HG03575 (cell line): Measurements from ENCODE around the gene ZNF827.

Experiments
- ATAC-seq: cut with Tn5 transposase; IDR thresholded peaks from one replicate; pipeline ENCODE4 v1.9.1; 2021; ENCODE audit not compliant: unreplicated experiment, insufficient number of reproducible peaks, low FRiP score; ENCODE audit errors: extremely low read depth

The ZNF827 gene

GRCh38 chr4:145819101-145819852 is 119.3 kb downstream of the ZNF827 start:
- ATAC-seq: no peak

- ATAC-seq: no peak
Measured at GRCh38 chr4:145818011-145818410, 120.6 kb downstream of the ZNF827 start.

- no peak for ATAC-seq
Measured at GRCh38 chr4:145816091-145816490, 122.5 kb downstream of the ZNF827 start.

GRCh38 chr4:145815626-145816025 is 123.0 kb downstream of the ZNF827 start:
- no peak for ATAC-seq

- no peak for ATAC-seq
Measured at GRCh38 chr4:145815027-145815612, 123.5 kb downstream of the ZNF827 start.

GRCh38 chr4:145814246-145814645 is 124.4 kb downstream of the ZNF827 start:
- ATAC-seq: no peak

- no peak for ATAC-seq
Measured at GRCh38 chr4:145812919-145813318, 125.7 kb downstream of the ZNF827 start.

- ATAC-seq: no peak
Measured at GRCh38 chr4:145808848-145809512, 129.6 kb downstream of the ZNF827 start.

- peak; percentile 43 for ATAC-seq
Measured at GRCh38 chr4:145808021-145808650, 130.5 kb downstream of the ZNF827 start.

GRCh38 chr4:145805490-145805889 is 133.1 kb downstream of the ZNF827 start:
- ATAC-seq: no peak

- no peak for ATAC-seq
Measured at GRCh38 chr4:145804116-145804515, 134.5 kb downstream of the ZNF827 start.

GRCh38 chr4:145799223-145799622 is 139.4 kb downstream of the ZNF827 start:
- no peak for ATAC-seq

GRCh38 chr4:145797278-145797677 is 141.3 kb downstream of the ZNF827 start:
- no peak for ATAC-seq

- ATAC-seq: no peak
Measured at GRCh38 chr4:145796346-145796745, 142.3 kb downstream of the ZNF827 start.

- ATAC-seq: no peak
Measured at GRCh38 chr4:145795521-145795920, 143.1 kb downstream of the ZNF827 start.

- ATAC-seq: no peak
Measured at GRCh38 chr4:145792429-145792828, 146.2 kb downstream of the ZNF827 start.

- ATAC-seq: no peak
Measured at GRCh38 chr4:145791988-145792387, 146.6 kb downstream of the ZNF827 start.

GRCh38 chr4:145788755-145789154 is 149.9 kb downstream of the ZNF827 start:
- no peak for ATAC-seq

GRCh38 chr4:145786830-145787229 is 151.8 kb downstream of the ZNF827 start:
- no peak for ATAC-seq

GRCh38 chr4:145786261-145786660 is 152.4 kb downstream of the ZNF827 start:
- ATAC-seq: no peak
